Right lobe of liver (tissue), 4 donors: Measurements from ENCODE around the gene PCSK4.

Source experiments
- POLR2A ChIP-seq: fragments of 450-650 bp; IDR thresholded peaks from one replicate; pipeline ENCODE4 v1.6.1; 2017; ENCODE audit warnings: antibody characterized with exemption, mild to moderate bottlenecking
- TF ChIP-seq, protein P1 (sequence below), 4 donors: fragments of 200-600 bp in 3 of 4; fragments of 450-650 bp in 1 of 4; IDR thresholded peaks; one replicate each; pipeline versions ENCODE4 v1.5.1 to v1.8.0; 2016 to 2022; ENCODE audit warnings: antibody characterized with exemption in 4 of 4, mild to moderate bottlenecking in 2 of 4
- donor health status: DM: no; HTN: no; CAD: no.
- donor health status: DM: no; HTN: no; CAD: no.
- donor health status: DM: no; HTN: yes; CAD: no.

DNA sequence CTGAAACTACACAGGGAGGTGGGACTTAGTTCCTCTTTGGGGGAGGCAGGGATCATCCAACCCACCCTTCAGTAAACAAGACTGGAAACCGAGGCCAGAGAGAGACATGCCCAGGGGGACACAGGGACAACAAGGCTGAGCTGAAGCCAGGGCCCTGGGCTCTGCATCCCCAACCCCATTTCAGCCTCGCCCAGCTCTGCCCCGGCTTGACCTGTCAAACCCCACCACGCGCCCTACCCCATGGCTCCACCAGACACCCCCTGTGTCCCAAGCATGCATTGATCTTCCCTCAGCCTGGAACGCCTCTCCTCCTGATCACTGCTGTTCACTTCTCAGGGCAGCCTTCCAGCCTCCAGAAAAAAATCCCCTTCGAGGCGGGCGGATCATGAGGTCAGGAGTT lies 42.2 kb downstream of the PCSK4 start:
- no peak for TF ChIP-seq POLR2A
- TF ChIP-seq, protein P1, sequence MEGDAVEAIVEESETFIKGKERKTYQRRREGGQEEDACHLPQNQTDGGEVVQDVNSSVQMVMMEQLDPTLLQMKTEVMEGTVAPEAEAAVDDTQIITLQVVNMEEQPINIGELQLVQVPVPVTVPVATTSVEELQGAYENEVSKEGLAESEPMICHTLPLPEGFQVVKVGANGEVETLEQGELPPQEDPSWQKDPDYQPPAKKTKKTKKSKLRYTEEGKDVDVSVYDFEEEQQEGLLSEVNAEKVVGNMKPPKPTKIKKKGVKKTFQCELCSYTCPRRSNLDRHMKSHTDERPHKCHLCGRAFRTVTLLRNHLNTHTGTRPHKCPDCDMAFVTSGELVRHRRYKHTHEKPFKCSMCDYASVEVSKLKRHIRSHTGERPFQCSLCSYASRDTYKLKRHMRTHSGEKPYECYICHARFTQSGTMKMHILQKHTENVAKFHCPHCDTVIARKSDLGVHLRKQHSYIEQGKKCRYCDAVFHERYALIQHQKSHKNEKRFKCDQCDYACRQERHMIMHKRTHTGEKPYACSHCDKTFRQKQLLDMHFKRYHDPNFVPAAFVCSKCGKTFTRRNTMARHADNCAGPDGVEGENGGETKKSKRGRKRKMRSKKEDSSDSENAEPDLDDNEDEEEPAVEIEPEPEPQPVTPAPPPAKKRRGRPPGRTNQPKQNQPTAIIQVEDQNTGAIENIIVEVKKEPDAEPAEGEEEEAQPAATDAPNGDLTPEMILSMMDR (IDR thresholded peaks at IDR 0.05) = no peak
